Stimulated activated CD8-positive, alpha-beta memory T cell treated with anti-CD3 and anti-CD28 coated beads, Interleukin-15, amount 100 ng/mL, for 48 hours (primary cell): Measurements from ENCODE around the gene PMS2.
"Not testable (repeated sequence)": the region's sequence is repeated elsewhere in the genome, so short reads cannot be mapped to it uniquely, and the experiment has no call there.

Experiments
- DNase-seq, 2 donors: peaks; one replicate each; pipeline ENCODE4 v3.0.0-alpha.2; 2020; ENCODE audit warnings: low read depth in 2 of 2

PMS2 gene

DNA sequence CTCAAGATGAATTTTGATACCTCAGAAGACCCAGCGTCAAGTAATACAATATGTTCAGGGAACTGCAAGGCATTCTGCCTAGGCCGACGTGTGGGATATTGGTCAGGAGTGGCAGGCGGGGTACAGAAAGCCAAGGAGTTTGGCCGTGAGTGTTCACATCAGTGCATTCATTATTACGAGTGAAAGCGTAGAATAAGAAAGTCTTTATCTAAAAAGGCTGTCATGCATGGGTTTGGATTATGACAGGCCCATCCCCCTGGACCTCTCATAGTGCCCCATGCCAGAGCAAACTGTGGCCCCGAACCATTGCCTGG lies 7.8 kb upstream of the PMS2 start:
- DNase-seq: no peak

DNA sequence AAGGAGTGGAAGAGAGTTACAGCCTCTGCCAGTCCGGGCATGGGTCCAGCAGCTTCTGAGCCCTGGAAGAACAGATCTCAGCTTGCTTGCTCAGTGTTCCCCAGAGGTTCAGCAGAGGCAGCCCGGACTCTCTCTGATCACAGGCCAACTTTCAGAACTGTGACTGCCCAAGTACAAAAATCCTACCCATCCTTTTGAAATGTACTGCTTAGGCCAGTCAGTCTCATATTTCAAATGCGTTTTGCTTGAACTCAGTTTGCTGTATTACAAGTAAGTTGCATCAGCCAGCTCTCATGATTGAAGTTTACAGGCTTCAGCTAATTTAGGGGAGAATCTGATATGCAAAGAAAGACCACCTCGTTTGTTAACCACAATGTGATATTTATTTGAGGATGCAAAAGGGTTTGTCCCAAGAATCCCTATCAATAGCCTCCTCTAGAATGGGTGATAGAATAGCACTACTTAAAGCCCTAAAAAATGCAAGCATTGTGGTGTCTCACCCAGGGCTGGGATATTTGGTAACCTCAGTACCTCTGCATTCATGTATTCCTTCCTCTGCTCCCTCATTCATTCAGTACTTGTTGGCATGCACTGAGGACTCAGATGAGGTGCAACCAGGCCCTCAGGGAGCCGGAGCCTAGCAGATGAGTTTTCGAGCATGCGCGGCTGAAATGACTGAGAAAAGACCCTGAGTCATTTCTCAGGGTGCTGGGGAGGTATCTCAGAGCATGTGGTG lies 7.2 kb upstream of the PMS2 start:
- no peak for DNase-seq

DNA sequence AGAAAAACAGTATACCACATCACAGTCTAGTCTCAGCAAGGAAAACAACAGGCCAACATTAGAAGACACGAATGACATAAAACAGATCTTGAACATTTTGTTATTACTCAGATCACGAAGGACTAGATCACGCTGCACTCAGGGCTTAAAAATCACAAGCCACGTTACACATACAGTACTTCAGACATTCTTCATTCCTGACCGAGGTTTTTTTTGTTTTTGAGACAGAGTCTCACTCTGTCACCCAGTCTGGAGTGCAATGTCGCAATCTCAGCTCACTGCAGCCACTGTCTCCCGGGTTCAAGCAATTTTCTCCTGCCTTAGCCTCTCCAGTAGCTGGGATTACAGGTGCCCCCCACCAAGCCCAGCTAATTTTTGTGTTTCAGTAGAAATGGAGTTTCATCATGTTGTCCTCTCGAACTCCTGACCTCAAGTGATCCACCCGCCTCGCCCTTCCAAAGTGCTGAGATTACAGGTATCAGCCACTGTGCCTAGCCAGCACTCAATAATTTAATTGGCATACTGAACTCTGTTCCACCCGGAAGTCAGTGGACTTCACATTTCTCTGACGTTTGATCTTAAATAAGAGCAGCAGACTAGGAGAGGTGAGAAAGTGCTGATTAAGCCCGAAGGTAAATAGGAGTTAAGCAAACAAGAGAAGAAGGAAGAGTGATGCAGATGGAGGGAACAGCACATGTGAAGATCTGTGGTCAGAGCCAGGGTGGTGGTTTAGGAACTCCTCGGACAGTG lies 3.7 kb upstream of the PMS2 start:
- DNase-seq: no peak

DNA sequence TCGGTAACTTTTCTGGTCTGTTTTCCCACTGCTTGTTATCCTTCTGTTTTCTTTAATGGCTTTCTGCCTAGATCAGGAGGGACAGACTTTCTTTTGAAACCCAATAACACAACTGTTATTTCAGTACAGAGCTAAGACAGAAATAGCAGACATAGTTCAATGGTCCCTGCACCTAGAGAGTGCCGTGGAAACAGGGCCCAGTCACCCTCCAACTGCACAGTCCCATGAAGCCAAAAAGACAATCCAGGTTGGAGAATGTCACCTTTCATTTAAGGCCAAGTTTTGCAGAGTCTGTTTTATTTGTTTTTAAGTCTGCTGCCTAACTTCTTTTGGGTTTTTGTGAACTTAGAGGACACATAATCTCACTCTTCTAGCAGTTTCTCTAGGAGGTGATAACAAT lies 2.7 kb upstream of the PMS2 start:
- no peak for DNase-seq

DNA sequence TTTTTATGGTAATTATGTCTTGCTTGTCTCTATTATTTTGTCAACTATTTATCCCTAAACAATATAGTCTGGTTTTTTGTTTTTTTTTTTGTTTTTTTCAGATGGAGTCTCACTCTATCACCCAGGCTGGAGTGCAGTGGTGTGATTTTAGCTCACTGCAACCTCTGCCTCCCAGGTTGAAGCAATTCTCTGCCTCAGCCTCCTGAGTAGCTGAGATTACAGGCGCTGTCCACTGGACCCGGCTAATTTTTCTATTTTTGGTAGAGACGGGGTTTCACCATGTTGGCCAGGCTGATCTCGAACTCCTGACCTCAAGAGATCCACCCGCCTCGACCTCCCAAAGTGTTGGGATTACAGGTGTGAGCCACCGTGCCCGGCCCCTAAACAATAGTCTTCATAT lies 1.5 kb upstream of the PMS2 start:
- DNase-seq: not testable (repeated sequence)

DNA sequence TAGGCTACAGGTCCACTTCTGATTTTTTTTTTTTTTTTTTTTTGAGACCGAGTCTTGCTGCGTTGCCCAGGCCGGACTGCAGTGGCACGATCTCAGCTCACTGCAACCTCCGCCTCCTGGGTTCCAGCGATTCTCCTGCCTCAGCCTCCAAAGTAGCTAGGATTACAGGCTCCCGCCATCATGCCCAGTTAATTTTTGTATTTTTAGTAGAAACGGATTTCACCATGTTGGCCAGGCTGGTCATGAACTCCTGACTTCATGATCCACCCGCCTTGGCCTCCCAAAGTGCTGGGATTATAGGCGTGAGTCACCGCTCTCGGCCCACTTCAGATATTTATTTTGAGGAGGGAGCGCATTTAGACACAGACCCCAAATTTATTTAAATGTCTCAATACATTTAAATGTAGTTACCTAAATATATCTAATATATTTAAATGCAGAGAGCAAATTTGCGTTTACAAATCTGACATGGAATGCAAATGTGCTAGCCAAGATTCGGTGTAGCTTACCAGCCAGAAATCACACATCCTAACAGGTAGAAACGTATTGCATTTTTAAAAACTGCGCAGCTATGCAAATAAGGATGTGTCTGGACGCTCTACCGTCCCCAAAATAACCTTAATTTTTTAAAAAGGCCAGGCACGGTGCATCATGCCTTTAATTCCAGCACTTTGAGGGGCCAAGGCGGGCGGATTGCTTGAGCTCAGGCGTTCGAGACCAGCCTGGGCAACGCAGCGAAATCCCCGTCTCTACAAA lies 836 bp downstream of the PMS2 start:
- DNase-seq: not testable (repeated sequence)

DNA sequence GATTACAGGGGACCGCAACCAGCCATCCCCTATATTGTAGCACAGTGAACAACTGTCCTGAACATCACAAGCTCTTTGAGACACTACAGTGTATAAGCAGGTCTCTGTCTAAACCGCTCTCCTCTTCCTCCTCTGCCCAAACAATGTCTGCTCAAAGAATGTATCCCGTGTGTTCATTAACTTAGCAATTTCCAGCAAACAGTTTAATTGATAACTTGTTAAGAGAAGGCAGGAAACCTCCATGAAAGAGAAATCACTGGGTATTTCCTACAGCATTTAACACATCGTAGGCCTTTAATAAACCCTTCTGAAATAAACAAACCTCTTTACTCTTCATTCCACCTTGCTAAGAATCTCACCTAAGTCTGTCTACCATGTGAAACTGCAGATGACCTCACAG lies 1.5 kb downstream of the PMS2 start:
- DNase-seq: no peak

DNA sequence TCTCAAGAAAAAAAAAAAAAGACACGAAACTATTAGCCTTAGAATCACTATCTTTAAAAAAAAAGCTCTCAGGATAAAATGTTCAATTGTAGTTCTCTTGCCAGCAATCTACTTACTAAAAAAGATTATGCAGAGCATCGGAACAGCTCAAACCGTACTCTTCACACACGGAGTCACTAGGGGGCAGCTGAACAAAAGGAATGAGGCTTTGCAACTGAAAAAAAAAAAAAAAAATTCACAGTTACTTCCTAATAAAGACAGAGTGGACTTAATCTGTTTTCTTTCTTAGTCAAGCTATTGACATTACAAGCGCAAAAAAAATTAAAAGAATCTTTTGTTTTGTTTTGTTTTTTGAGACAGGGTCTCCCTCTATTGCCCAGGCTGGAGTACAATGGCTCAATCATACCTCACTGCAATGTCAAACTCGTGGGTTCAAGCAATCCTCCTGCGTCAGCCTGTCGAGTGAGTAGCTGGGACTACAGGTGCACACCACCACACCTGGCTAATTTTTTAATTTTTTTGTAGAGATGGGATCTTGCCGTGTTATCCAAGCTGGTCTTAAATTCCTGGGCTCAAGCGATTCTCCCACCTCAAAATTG lies 11.5 kb downstream of the PMS2 start:
- DNase-seq: no peak

DNA sequence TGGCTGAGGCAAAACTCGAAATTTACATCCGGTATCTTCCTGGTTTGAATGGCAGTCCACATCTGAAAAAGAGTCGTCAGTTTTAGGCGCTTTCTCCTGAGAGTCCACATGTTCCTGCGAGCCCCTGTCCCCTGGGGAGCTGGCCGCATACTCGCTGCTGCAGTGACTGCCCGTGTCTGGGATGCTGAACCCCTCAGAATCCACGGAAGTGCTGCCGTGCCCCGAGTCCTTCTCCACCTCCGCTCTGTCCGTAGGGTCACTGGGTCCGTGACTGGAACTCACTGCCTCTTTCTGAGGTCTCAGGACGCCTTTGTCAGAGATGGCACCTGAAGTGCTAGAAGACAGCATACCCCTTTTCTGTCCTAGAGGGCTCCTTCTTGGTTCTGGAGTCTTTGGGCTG lies 21.8 kb downstream of the PMS2 start:
- DNase-seq: not testable (repeated sequence)

DNA sequence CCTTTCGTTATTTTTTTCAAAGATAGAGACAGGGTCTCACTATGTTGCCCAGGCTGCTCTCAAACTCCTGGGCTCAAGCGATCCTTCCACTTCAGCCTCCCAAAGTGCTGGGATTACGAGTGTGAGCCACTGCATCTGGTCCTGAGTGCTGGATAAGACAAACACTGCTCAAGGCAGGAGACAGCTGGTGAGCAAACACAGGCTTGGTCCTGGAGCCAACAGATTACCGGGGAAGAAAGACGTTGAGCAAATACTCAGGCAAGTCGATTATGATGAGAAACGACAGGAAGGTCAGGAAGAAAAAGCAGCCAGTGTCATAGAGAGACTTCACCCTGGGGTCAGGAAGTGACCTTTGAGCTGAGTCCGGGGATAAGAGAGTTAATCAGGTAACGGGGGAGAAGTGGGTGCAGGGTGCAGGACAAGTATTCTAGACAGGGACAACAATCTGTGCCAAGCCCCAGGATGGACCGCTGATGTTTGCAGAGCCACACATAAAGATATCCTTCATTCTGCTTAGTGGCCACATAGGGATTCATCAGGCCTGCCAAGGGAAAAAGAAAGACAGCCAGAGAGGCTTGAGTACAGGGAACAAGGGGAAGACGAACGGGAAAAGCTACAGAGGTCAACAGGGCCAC lies 29.1 kb downstream of the PMS2 start:
- not testable (repeated sequence) for DNase-seq

DNA sequence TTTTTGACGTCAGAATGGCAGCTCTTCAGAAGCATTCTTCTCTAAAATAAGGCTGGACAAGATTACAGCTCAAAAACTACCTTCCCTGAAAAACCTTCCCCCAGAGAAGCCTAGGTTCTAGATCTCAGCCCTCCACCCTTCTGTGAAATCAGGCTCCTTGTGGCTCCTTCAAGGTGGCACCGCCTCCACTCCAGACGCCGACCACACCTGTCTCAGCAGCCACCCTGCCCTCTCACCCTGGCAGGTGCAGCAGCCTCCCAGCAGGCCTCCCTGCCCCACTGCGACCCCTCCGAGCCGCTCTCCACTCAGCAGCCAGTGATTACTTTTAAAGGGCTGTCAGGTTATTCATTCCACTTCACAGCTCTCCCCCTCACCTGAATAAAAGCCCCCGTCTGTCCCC lies 35.3 kb downstream of the PMS2 start:
- DNase-seq: not testable (repeated sequence)

DNA sequence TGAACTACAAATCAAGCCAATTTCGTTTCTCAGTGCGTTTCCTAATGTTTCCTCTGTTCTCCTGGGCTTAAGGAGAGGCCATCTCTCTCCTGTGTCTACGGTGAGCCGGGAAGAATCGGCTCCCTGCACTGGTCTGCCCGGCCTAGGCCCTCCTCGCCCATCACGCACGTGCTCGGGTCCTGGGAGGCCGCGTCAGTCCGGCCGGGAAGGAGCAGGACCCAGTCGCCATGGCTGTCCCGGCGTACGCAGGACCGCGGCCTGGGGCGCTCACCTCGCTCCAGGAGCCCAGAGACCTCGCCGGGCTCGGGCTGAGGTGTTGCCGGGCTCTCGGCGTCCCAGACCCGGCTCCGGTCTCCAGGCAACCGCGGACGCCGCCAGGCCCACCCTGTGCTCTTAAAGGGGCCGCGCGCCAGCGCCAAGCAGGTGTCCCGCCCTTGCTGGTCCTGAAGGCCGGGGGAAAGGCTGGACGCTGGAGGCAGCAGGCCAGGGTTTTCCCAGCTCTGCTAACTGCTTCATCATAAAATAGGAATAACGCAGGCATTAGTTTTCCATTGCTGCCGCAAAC lies 38.4 kb downstream of the PMS2 start, which contains the start of gene RSPH10B:
TSS of gene RSPH10B (minus strand) at position 343 of the 565 bp plus-strand sequence. CDS start 3,573 bp downstream, outside the sequence.
- not testable (repeated sequence) for DNase-seq

DNA sequence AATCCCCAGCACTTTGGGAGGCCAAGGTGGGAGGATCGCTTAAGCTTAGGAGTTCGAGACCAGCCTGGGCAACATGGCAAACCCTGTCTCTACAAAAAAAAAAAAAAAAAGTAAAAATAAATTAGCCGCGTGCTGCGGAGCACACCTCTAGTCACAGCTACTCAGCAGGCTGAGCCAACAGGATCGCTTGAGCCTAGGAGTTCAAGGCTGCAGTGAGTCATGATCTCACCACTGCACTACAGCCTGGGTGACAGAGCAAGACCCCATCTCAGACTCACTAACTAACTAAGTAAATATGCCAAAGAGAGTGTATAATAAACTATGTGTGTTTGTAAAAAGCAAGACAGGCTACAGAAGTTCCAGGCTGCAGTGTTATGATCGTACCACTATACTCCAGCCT lies 45.0 kb downstream of the PMS2 start:
- DNase-seq: not testable (repeated sequence)

DNA sequence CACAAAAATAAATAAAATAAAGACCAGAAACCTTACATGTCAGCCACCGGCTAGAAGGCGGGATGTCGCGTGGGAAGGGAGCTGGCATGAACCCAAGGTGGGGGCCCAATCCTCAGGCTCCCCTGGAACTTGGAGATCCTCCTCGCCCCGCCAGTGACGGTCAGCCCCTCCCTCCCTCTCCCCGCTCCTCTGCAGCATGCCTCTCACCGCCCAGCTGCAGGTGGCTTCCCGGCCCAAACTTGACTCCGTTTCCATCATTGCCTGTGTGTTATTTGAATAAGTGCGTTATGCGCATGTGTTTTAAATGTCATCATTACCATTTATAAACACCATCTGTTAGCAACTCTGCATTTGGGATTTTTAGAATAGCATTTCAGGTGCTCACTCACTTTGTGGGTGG lies 45.6 kb downstream of the PMS2 start:
- not testable (repeated sequence) for DNase-seq

DNA sequence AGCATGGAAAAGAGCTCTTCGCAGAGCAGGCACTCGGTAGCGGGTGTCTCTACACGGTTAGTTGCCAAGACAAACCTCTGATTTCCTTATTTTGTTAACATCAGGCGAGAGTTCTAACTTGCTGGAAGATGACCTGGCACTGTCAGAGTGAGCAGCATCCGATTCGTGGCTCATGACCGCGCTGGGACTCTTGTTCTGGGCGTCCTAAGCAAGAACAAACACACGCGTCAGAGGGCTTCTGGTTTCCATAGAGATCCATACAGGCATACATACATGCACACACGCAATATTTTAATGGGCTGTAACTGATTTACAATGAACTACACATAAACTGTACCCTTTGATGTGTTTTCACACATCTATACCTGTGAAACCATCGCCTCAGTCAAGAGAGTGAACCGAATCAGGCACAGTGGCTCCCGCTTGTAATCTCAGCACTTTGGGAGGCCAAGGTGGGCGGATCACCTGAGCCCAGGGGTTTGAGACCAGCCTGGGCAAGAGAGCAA lies 73.9 kb downstream of the PMS2 start:
- DNase-seq: not testable (repeated sequence)

DNA sequence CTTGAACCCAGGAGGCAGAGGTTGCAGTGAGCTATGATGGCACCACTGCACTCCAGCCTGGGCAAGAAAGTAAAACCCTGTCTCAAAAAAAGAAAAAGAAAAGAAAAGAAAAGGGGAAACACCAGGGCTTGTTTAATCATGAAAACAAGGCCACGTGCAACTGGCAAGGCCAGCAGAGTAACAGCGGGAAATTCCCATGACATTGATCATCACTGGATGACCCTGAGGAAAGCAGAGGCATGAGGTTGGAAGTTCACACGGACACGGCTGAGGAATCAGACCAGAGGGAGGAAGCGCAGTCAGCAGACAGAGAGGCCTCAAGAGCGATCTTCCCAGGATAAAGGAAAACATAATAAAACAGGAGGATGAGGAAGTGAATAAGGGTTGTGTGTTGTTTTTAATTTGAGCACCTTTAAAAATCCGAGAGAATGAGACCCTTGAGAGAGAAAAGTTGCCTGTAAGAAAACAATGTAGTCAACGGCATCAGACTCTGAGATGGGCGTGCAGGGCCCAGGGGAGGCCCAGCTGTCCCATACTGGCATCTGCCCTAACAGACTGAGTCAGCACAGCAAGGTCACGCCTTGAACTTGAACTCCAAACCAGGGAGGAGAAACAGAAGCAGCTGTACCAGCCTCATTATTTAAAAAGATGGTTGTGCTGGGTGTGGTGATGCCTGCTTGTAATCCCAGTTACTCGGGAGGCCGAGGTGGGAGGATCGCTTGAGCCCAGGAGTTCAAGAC lies 76.8 kb downstream of the PMS2 start:
- DNase-seq: not testable (repeated sequence)

DNA sequence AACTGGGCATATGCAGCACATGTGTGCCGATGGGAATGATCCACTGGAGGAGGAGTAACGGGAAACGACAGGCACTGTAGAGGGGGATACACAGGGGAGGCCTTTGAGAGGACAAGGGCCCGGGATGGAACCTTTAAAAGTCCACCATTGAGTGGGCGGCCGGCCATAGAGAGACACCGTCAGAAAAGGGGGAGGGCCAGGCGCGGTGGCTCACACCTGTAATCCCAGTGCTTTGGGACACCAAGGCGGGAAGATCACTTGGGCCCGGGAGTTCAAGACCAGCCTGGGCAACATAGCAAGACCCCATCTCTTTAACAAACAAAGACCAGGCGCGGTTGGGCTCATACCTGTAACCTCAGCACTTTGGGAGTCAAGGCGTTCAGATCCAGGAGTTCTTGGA lies 77.6 kb downstream of the PMS2 start:
- DNase-seq: not testable (repeated sequence)

DNA sequence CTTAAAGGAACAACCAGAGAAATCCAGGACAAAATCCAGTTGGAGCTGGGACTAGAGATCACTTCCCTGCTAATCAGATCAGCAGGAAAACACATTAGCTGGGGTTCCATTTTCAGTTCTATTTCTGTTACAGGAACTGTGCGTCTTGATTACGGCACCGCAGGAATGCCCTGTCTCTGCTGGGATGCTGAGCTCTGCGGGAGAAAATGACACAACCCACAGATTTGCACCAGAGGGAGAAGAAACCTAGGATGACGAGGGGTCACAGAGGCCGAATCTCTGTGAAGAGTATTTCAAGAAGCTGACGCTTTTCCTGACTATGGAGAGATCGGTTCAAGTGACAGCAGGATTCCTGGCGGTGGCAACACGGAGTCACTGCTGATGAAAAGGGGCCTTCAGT lies 78.6 kb downstream of the PMS2 start:
- DNase-seq: not testable (repeated sequence)

DNA sequence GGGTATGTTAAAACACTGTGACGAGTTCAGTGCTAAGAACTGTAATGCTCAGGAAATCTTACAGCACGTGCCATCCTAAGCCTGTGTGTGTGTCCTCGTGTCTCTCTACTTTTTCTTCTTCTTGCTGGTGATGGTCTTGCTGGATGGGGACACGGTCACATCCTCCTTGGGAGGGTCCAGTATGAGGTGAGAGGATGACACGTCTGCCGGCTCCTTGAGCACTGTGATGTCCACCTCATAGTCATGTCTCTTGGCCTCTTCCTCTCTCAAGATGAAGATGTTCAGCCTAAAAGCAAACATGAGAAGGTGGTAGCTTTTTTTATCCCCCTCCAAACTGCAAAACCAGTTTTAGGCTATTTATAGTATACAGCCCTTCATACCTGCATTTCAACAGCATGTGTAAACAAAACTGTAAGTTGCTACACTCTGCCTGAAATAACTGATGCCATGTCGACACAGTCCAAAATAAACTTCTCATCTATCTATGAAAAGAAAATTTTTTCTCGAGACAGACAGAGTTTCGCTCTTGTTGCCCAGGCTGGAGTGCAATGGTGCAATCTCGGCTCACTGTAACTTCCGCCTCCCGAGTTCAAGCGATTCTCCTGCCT lies 82.5 kb downstream of the PMS2 start:
- not testable (repeated sequence) for DNase-seq

DNA sequence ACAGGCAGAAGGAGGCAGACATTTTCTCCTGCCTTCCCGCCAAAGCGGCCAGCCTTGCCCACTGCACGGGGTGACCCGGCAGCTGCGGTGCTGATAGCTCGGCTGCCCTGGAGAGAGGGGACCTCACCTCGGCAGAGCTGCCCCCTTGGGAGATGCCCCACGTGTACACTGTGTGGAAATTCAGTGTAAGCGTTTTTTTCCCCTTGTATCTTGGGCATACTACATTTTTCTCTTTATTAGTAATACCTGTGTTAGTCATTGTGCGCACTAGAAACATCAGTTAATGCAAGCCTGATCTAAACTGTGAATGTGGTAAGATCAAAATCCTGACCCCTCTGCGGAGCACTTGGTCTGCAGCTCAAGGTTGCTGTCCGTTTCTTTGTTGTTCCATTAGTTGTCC lies 84.2 kb downstream of the PMS2 start:
- not testable (repeated sequence) for DNase-seq
